GM13977 (cell line): Measurements from ENCODE around the gene ALPP.
"Not testable (repeated sequence)": the region's sequence is repeated elsewhere in the genome, so short reads cannot be mapped to it uniquely, and the experiment has no call there.

Experiments
- DNase-seq: peaks from one replicate; pipeline ENCODE4 v3.0.0; 2012; ENCODE audit warnings: low spot score
- in situ Hi-C: fragments of 300-500 bp; cut with MboI; formaldehyde crosslinking; loops from one replicate; pipeline ENCODE4 v1.12.0; 2022; ENCODE audit warnings: low sequenced_read_pairs, low pct_unique_long_range_greater_than_20kb, mixed read lengths, inconsistent platforms; ENCODE audit not compliant: unreplicated experiment
- TF ChIP-seq, protein P1 (sequence below): IDR thresholded peaks from 2 replicates; pipeline ENCODE4 v1.5.1; 2012; ENCODE audit warnings: mild to moderate bottlenecking, control low read depth; ENCODE audit not compliant: insufficient read depth; ENCODE audit errors: extremely low read depth, missing control alignments

ALPP gene

GRCh38 chr2:232367016-232367415 is 11.5 kb upstream of the ALPP start:
- in situ Hi-C loops: no loop called here
- no peak for DNase-seq
- TF ChIP-seq, protein P1, sequence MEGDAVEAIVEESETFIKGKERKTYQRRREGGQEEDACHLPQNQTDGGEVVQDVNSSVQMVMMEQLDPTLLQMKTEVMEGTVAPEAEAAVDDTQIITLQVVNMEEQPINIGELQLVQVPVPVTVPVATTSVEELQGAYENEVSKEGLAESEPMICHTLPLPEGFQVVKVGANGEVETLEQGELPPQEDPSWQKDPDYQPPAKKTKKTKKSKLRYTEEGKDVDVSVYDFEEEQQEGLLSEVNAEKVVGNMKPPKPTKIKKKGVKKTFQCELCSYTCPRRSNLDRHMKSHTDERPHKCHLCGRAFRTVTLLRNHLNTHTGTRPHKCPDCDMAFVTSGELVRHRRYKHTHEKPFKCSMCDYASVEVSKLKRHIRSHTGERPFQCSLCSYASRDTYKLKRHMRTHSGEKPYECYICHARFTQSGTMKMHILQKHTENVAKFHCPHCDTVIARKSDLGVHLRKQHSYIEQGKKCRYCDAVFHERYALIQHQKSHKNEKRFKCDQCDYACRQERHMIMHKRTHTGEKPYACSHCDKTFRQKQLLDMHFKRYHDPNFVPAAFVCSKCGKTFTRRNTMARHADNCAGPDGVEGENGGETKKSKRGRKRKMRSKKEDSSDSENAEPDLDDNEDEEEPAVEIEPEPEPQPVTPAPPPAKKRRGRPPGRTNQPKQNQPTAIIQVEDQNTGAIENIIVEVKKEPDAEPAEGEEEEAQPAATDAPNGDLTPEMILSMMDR: no peak

- DNase-seq: no peak
- TF ChIP-seq, protein P1: peak; percentile 41
- in situ Hi-C loops: no loop called here
Observed at GRCh38 chr2:232367591-232368233, 10.8 kb upstream of the ALPP start.

DNA sequence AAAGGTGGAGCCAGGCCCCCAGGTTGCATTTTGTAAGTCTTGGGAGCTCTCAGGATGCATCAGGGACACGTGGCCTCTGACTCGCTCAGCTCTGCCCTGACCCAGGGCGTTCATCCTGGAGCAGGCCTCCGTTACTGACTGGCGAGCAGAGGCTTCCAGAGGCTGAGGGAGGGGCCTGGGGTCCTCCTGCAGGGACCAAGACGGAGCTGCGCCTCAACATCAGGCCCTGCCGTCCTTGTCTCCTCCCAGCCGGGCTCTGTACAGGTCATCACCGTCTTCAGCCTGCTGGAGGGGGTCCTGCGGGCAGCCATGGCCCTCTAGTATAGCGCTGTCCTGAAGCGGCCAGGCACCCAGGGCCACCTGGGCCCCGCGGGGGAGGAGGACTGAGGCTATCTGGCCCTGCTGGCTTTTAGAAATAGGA is 10.2 kb upstream of the ALPP start:
- in situ Hi-C loops: no loop called here
- DNase-seq: no peak
- TF ChIP-seq, protein P1: no peak

DNA sequence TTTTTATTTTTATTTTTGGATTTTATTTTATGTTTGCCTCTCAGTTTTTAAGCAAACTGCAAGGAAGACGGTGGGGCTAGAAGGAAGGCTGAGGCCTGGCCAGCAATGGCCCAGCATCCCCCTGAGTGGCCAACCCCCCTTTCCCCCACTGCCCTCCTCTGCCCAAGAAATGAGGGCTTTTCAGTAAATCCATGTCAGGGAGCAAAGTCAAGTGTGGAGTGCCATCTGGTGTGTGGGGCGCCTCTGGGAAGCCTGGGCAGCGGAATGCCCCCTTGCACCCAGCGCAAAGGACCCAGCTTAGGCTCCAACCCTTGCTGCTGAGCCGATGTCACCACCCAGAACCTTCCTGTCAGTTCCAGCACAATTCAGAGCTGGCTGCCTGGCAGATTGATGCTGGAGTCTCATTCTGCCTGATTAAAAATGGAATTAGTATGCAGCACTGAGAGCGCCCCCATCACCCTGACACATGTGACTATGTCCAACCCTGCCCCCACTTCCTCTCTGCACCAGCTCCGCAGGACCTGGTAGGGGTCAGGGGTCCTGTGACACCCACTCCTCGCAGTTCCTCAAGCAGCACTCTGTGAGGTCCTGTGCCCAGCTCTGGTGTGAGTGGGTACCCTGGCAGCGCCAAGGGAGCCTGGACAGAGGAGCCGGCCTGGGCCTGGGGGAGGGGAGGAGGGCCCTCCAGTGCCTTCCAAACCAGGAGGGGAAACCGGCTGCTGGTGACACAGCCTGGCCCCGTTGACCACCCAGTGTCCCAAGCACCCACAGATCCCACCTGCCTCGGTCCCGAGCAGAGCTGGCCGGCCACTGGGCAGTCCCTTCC is 9.2 kb upstream of the ALPP start:
- no peak for DNase-seq
- TF ChIP-seq, protein P1: no peak
- in situ Hi-C loops: no loop called here

DNA sequence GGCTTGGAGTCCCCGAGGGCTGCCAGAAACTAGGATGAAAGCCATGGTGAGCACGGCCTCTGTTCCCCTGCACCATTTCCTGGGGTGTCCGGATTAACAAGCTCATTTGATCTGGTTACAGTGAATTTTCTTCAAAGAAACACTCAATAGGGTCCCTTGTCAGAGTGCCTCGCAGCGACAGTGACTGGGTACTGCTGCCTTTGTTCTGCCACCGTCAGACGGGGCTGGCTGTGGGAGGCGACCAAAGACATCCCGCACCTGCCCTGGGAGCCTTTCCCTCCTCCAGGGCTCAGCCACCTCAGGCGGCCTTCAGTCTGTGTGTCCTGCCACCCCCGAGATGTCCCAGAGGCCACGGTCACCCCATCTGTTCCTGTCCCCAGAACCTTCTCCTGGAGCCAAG is 8.5 kb upstream of the ALPP start:
- DNase-seq, in situ Hi-C loops: not testable (repeated sequence)

DNA sequence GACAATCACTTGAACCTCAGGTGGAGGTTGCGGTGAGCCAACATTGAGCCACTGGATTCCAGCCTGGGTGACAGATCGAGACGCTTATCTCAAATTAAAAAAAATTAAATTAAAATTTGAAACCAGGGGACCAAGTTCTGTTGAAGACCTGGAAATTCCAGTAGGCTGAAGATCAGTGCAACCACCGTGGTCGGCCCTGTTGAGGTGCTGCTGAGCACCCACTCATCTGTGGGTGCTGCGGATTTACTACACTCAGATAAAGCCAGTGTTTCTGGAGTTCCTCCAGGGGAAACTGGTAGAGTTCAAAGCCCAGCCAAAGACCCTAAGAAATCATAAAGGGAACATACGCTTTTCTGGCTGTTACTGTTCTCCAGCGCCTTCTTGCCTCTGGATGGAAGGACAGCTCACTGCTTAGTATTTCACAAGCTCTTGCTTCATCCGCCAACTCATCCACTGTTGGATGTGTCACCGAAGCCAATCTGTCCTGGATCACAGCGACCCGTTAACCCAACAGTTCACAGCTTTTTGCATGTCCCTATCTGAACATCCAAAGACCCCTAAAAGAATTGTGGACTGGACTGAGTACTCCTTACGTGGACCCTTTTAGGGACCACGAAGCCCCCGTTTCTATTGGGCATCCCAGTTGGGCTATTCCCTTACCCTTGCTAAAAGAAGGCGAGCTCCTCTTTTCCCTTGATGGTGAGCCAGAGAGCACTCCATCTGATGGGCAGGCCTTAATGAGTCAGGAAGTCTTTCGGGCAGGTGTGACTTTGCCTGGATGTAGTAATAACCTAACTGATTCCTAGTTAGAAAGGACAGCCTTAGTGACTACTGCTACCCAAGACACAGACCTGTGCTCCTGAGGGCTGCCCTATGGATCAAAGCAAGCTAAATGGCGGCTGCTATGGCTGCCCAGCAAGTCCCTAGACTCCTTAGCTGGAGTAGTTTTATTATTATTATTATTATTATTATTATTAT is 6.0 kb upstream of the ALPP start:
- no peak for DNase-seq
- in situ Hi-C loops: no loop called here
- TF ChIP-seq, protein P1: no peak
